Measurements from ENCODE around the gene MEG3. TPM values are rescaled to one million over a fixed set of nuclear protein-coding genes. Genes with fewer than 3 reads are reported as not detected.
A peak's percentile ranks its signal among the peaks of the same experiment; 100 is the strongest.

Gene MEG3
- total and polyA plus RNA-seq, 12 donors = 86.6 to 8,129 (median 728) TPM

- peaks cover 4 to 39% of the 10 kb centered on the region in 2 donors for H3K4me1 ChIP-seq (replicated peaks in 1 of 2)
- peak in 1 of 7 donors; percentile 66 for DNase-seq
- H3K9me3 ChIP-seq (replicated peaks in 1 of 3) = no peaks in the 10 kb centered on the region
- intact Hi-C loops (cut with DNase I) = no loop called here
- WGBS, 4 donors = 37 to 77% (median 59%) methylated on average over 12 to 14 of the region's 14 CpGs
- peaks cover 0 to 65% of the 10 kb centered on the region in 2 donors for H3K36me3 ChIP-seq (replicated peaks in 1 of 2)
- no peak for TF ChIP-seq POLR2A (IDR thresholded peaks at IDR 0.05)
- TF ChIP-seq, protein P1, sequence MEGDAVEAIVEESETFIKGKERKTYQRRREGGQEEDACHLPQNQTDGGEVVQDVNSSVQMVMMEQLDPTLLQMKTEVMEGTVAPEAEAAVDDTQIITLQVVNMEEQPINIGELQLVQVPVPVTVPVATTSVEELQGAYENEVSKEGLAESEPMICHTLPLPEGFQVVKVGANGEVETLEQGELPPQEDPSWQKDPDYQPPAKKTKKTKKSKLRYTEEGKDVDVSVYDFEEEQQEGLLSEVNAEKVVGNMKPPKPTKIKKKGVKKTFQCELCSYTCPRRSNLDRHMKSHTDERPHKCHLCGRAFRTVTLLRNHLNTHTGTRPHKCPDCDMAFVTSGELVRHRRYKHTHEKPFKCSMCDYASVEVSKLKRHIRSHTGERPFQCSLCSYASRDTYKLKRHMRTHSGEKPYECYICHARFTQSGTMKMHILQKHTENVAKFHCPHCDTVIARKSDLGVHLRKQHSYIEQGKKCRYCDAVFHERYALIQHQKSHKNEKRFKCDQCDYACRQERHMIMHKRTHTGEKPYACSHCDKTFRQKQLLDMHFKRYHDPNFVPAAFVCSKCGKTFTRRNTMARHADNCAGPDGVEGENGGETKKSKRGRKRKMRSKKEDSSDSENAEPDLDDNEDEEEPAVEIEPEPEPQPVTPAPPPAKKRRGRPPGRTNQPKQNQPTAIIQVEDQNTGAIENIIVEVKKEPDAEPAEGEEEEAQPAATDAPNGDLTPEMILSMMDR (IDR thresholded peaks at IDR 0.05) = no peak
- peak overlapping the region; percentile 45 to 84 (median 60) for H3K27ac ChIP-seq
- no peak overlapping the region for H3K4me3 ChIP-seq
- no peaks in the 10 kb centered on the region for H3K27me3 ChIP-seq
Measured at GRCh38 chr14:100839681-100840111, 13.8 kb downstream of the MEG3 start.

DNA sequence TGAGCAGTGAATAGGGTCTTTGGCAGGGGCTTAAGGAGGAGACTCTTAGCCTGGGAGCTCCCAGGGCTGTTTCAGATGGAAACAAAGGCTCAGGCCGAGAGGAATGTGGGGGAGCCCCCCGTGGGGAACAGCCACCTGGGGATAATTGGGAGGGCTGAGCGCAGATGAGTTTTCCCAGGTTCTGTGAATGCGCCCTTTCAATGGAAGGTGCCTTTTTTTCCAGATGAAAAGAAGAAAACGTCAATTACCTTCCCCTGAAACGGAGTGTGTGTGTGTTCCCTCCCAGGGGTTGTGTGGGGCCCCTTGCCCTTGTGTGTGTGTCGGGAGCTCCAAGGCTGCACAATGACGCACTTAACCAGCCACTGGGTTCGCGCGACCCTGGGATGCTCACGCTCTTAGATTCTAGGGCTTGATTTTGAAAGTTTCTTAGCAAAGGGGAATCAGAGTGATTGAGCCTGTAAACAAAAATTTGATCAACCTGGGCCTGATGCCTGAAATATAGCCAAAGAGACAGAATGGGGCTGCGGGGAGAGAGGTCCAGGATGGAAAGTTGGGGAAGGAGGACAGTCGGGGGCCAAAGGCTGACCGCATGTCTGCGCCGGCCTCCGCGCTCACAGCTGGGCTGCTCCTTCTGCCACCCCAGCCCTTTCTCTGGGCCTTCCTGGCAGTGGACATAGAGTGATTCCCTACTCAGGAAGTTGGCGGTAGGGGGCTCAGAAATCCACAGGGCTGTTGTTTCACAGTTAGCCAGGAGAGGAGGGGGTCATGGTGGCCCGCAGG is 14.6 kb downstream of the MEG3 start:
- Histone ChIP-seq H3K4me1 (replicated peaks in 1 of 2) (peaks cover 4 to 39% of the 10 kb centered on the region in 2 donors), H3K9me3 (replicated peaks in 1 of 3) (no peaks in the 10 kb centered on the region), H3K36me3 (replicated peaks in 1 of 2) (peaks cover 0 to 59% of the 10 kb centered on the region in 2 donors), H3K27ac (peak overlapping the region; percentile 45 to 84 (median 60)), H3K27me3 (no peaks in the 10 kb centered on the region), H3K4me3 (no peak overlapping the region)
- WGBS, 4 donors = 63 to 68% (median 65%) methylated on average over 20 to 21 of the region's 21 CpGs
- peak in 6 of 7 donors; percentile 62 to 91 (median 72) for DNase-seq
- TF ChIP-seq POLR2A (IDR thresholded peaks at IDR 0.05) = peak in 1 of 2 donors; percentile 19
- TF ChIP-seq, protein P1 (IDR thresholded peaks at IDR 0.05) = no peak
- intact Hi-C loops (cut with DNase I) = no loop called here

- intact Hi-C loops (cut with DNase I) = no loop called here
- Histone ChIP-seq H3K36me3 (replicated peaks in 1 of 2) (peaks cover 0 to 57% of the 10 kb centered on the region in 2 donors), H3K4me3 (no peak overlapping the region), H3K9me3 (replicated peaks in 1 of 3) (no peaks in the 10 kb centered on the region), H3K4me1 (replicated peaks in 1 of 2) (peaks cover 4 to 39% of the 10 kb centered on the region in 2 donors), H3K27ac (peak overlapping the region; percentile 9 to 84 (median 60)), H3K27me3 (no peaks in the 10 kb centered on the region)
- TF ChIP-seq POLR2A (IDR thresholded peaks at IDR 0.05) = no peak
- TF ChIP-seq, protein P1 (IDR thresholded peaks at IDR 0.05) = no peak
- 75 to 85% (median 78%) methylated on average over 4 to 21 of the region's 21 CpGs for WGBS, 4 donors
- no peak for DNase-seq
Measured at GRCh38 chr14:100841066-100841760, 15.3 kb downstream of the MEG3 start.

DNA sequence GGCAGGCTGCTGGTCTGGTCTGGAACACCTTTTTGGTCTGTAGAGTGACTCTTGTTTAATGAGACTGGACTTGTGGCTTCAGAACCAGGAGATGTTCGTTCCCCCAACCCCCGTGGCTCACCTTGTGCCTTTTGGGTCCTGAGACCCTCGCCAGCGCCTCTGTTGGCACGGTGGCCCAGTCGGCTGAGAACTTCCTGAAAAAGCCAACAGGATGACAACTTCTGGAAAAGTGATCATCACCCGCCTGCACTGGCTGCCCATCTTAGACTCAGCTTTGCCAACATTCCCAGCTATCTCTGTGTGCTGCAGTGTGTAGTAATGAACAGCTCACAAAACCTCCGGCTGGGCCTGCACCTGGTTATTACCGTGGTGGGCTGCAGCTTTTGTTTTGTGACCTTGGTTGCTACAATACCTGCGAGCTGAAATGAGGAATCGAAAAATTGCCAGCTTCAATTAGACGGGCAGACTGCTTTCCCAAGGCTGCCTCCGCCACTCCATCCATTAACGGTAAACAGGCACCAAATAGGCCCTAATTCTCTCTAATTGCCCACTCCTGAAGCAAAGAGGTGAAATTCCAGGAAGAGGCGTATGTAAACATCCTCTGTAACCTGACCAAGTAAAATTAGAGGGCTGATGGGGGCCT is 16.0 kb downstream of the MEG3 start:
- no peaks in the 10 kb centered on the region for H3K27me3 ChIP-seq
- H3K4me1 ChIP-seq (replicated peaks in 1 of 2) = peaks cover 4 to 39% of the 10 kb centered on the region in 2 donors
- peaks cover 0 to 50% of the 10 kb centered on the region in 2 donors for H3K36me3 ChIP-seq (replicated peaks in 1 of 2)
- no peak for DNase-seq
- no peaks in the 10 kb centered on the region for H3K9me3 ChIP-seq (replicated peaks in 1 of 3)
- no peak for TF ChIP-seq POLR2A (IDR thresholded peaks at IDR 0.05)
- TF ChIP-seq, protein P1 (IDR thresholded peaks at IDR 0.05) = no peak
- intact Hi-C loops (cut with DNase I) = no loop called here
- 65 to 80% (median 69%) methylated on average over 8 to 15 of the region's 15 CpGs for WGBS, 4 donors
- H3K4me3 ChIP-seq = no peak overlapping the region
- peak overlapping the region; percentile 0 to 84 (median 42) for H3K27ac ChIP-seq

Data from adrenal gland (tissue), 12 donors.